ENCODE results near the gene SLAMF7.
"Not testable (repeated sequence)": the region's sequence is repeated elsewhere in the genome, so short reads cannot be mapped to it uniquely, and the experiment has no call there.

DNA sequence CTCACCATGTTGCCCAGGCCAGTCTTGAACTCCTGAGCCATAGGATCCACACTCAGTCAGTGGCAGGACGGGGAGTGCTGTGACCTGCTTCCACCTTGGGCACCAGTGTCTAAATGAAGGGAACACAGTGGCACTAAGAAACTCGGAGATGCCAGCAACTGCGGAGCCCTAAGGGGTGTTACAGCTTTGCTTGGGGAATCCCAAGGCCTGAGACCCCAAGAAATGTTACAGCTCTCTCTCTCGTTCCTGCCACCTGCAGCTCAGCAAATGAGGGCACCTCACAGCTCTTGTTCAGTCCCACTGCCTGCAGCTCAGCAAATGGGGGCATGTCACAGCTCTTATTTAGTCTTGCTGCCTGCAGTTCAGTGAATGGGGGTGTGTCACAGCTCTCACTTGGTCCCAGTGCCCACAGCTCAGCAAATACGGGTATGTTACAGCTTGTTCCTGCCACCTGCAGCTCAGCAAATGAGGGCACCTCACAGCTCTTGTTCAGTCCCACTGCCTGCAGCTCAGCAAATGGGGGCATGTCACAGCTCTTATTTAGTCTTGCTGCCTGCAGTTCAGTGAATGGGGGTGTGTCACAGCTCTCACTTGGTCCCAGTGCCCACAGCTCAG, 24.9 kb upstream of the SLAMF7 start:
- not testable (repeated sequence) for TF ChIP-seq POLR2A (IDR thresholded peaks at IDR 0.05; ENCODE audit: low read length); GATA1 (IDR thresholded peaks at IDR 0.05; ENCODE audit: low read depth, low read length)

Measured in erythroblast (primary cell).